GM12891 (cell line): ENCODE measurements around the gene ACTN3.

Source experiments
- PAX5 ChIP-seq: IDR thresholded peaks from 2 replicates; pipeline ENCODE4 v1.6.1; 2011; ENCODE audit warnings: low read length, moderate library complexity, mild to moderate bottlenecking; ENCODE audit not compliant: insufficient read depth, severe bottlenecking
- POLR2A ChIP-seq: IDR thresholded peaks from 2 replicates; pipeline ENCODE4 v1.6.1; 2011; ENCODE audit warnings: low read depth, low read length, control low read depth
- POLR2AphosphoS5 ChIP-seq: IDR thresholded peaks from 2 replicates; pipeline ENCODE4 v1.6.1; 2011; ENCODE audit warnings: low read depth, low read length, control low read depth
- TAF1 ChIP-seq: IDR thresholded peaks from 2 replicates; pipeline ENCODE4 v1.6.1; 2011; ENCODE audit warnings: low read depth, low read length, control low read depth

- TF ChIP-seq POLR2A (no peak), POLR2AphosphoS5 (no peak), TAF1 (no peak), PAX5 (no peak)
These were observed 49.5 kb upstream of the ACTN3 start for GRCh38 chr11:66497206-66497605.
